HCT116 (cell line): ENCODE results near the gene GRIK1. TPM values are rescaled to one million over a fixed set of nuclear protein-coding genes. Genes with fewer than 3 reads are reported as not detected.

ENCODE experiments used
- ATAC-seq: fragments of 200-7000 bp; cut with Tn5 transposase; 2 replicates; pipeline ENCODE4 v1.9.1; 2020; ENCODE audit warnings: mild to moderate bottlenecking, moderate library complexity
- BruUV-seq: library from RNA; stranded (reverse); fragments of 400-500 nt; replicated peaks from 2 replicates; lab custom pipeline; 2021; lab: Mats Ljungman, UMichigan
- CTCF ChIA-PET: fragments of 300-600 bp; sonication (Branson Sonifier 250); formaldehyde crosslinking; loops from one replicate; lab custom pipeline; 2021; ENCODE audit warnings: antibody characterized with exemption; lab: Charles Lee
- POLR2A ChIA-PET: fragments of 300-600, 350-600 bp; sonication (Branson Sonifier 250); formaldehyde crosslinking; loops from one replicate; lab custom pipeline; 2021; ENCODE audit warnings: antibody characterized with exemption; lab: Charles Lee
- RAD21 ChIA-PET, 2 experiments: fragments of 300-600 bp; sonication (Branson Sonifier 250); formaldehyde crosslinking; loops; one replicate each; lab custom pipeline; 2023; ENCODE audit warnings: low total read pairs in 2 of 2; ENCODE audit not compliant: uncharacterized antibody in 2 of 2, unreplicated experiment in 2 of 2, low non-redundant PET in 1 of 2; lab: Charles Lee
- DNase-seq: peaks from one replicate; pipeline ENCODE4 v3.0.0-alpha.2; 2010; ENCODE audit warnings: low read depth, low spot score
- H2AFZ ChIP-seq: fragments of 200-600 bp; shearing (Covaris generic), sonication (generic); 2 replicates; pipeline ENCODE4 v1.6.1; 2017; ENCODE audit warnings: low read depth, mixed run types, mixed read lengths, antibody characterized with exemption, low read length; ENCODE audit not compliant: poor library complexity, severe bottlenecking
- H3K27ac ChIP-seq: 2 replicates; pipeline ENCODE4 v1.5.1; 2012; ENCODE audit warnings: low read depth, low read length
- H3K27me3 ChIP-seq: fragments of 200-600 bp; sonication (generic); 2 replicates; pipeline ENCODE4 v1.6.1; 2016; ENCODE audit warnings: mixed run types, low read length, mixed read lengths; ENCODE audit not compliant: insufficient read depth
- H3K36me3 ChIP-seq, 2 experiments: fragments of 200-500 bp in 1 of 2; fragments of 200-600 bp in 1 of 2; sonication (Bioruptor generic) in 1 of 2; sonication (generic) in 1 of 2; 2 replicates each; pipeline versions ENCODE4 v1.5.1 to v1.6.1; 2014 to 2016; ENCODE audit warnings: low read length in 2 of 2, inconsistent platforms in 1 of 2, mixed read lengths in 1 of 2, mixed run types in 1 of 2; ENCODE audit not compliant: insufficient read depth in 2 of 2, control insufficient read depth in 1 of 2
- H3K4me1 ChIP-seq, 2 experiments: fragments of 200-600 bp in 1 of 2; sonication (generic) in 1 of 2; 2 replicates each; pipeline versions ENCODE4 v1.5.1 to v1.6.1; 2012 to 2017; ENCODE audit warnings: low read length in 2 of 2, inconsistent platforms in 1 of 2, mild to moderate bottlenecking in 1 of 2, mixed read lengths in 1 of 2, mixed run types in 1 of 2, moderate library complexity in 1 of 2; ENCODE audit not compliant: insufficient read depth in 2 of 2, control insufficient read depth in 1 of 2
- H3K4me2 ChIP-seq: fragments of 200-600 bp; sonication (generic); 2 replicates; pipeline ENCODE4 v1.6.1; 2017; ENCODE audit warnings: mixed run types, low read length, mixed read lengths
- H3K4me3 ChIP-seq, 2 experiments: fragments of 200-600 bp in 1 of 2; sonication (generic) in 1 of 2; replicated peaks in 1 of 2; 2 replicates each; pipeline ENCODE4 v1.5.1; 2011 to 2016; ENCODE audit warnings: low read length in 2 of 2, control low read depth in 1 of 2, low read depth in 1 of 2, mild to moderate bottlenecking in 1 of 2, mixed read lengths in 1 of 2, mixed run types in 1 of 2
- H3K79me2 ChIP-seq: fragments of 200-600 bp; sonication (generic); 2 replicates; pipeline ENCODE4 v1.6.1; 2017; ENCODE audit warnings: mild to moderate bottlenecking, mixed run types, low read length, moderate library complexity, mixed read lengths; ENCODE audit not compliant: insufficient read depth
- H3K9ac ChIP-seq: fragments of 200-600 bp; sonication (generic); 2 replicates; pipeline ENCODE4 v1.6.1; 2016; ENCODE audit warnings: low read length, mixed read lengths
- H3K9me2 ChIP-seq: fragments of 200-600 bp; sonication (generic), shearing (Covaris generic); 2 replicates; pipeline ENCODE4 v1.6.1; 2017; ENCODE audit warnings: mixed run types, mild to moderate bottlenecking, moderate library complexity; ENCODE audit not compliant: insufficient read depth
- H3K9me3 ChIP-seq, 2 experiments: fragments of 200-500 bp in 1 of 2; fragments of 200-600 bp in 1 of 2; sonication (Bioruptor generic) in 1 of 2; sonication (generic) in 1 of 2; 2 replicates each; pipeline ENCODE4 v1.6.1; 2014 to 2017; ENCODE audit warnings: low read length in 2 of 2, mixed read lengths in 2 of 2, inconsistent platforms in 1 of 2, low read depth in 1 of 2, mild to moderate bottlenecking in 1 of 2, mixed run types in 1 of 2, moderate library complexity in 1 of 2; ENCODE audit not compliant: control insufficient read depth in 1 of 2, insufficient read depth in 1 of 2
- H4K20me1 ChIP-seq: fragments of 200-600 bp; sonication (generic), shearing (Covaris generic); 2 replicates; pipeline ENCODE4 v1.6.1; 2017; ENCODE audit warnings: mixed run types, mild to moderate bottlenecking, moderate library complexity; ENCODE audit not compliant: insufficient read depth
- CBX3 ChIP-seq: IDR thresholded peaks from 2 replicates; pipeline ENCODE4 v1.6.1; 2012; ENCODE audit warnings: low read depth
- EGR1 ChIP-seq: IDR thresholded peaks from 2 replicates; pipeline ENCODE4 v1.6.1; 2012; ENCODE audit warnings: low read depth
- EZH2phosphoT487 ChIP-seq: fragments of 200-600 bp; IDR thresholded peaks from 2 replicates; pipeline ENCODE4 v1.6.1; 2018; ENCODE audit warnings: antibody characterized with exemption, borderline replicate concordance
- FOSL1 ChIP-seq: IDR thresholded peaks from 2 replicates; pipeline ENCODE4 v1.6.1; 2012; ENCODE audit warnings: low read depth
- MAX ChIP-seq: IDR thresholded peaks from 2 replicates; pipeline ENCODE4 v1.6.1; 2012
- POLR2A ChIP-seq: IDR thresholded peaks from 2 replicates; pipeline ENCODE4 v1.7.0; 2011; ENCODE audit warnings: borderline replicate concordance; ENCODE audit not compliant: insufficient read depth, insufficient read length; ENCODE audit errors: extremely low read depth
- RAD21 ChIP-seq: IDR thresholded peaks from 2 replicates; pipeline ENCODE4 v1.6.1; 2012; ENCODE audit warnings: low read depth, mild to moderate bottlenecking
- REST ChIP-seq: IDR thresholded peaks from 2 replicates; pipeline ENCODE4 v1.6.1; 2012; ENCODE audit warnings: low read depth
- SIN3A ChIP-seq: IDR thresholded peaks from 2 replicates; pipeline ENCODE4 v1.6.1; 2012; ENCODE audit warnings: low read depth
- SP1 ChIP-seq: IDR thresholded peaks from 2 replicates; pipeline ENCODE4 v1.6.1; 2012; ENCODE audit warnings: low read depth
- SRF ChIP-seq: IDR thresholded peaks from 2 replicates; pipeline ENCODE4 v1.6.1; 2012; ENCODE audit warnings: low read depth
- TCF7L2 ChIP-seq: IDR thresholded peaks from 2 replicates; pipeline ENCODE4 v1.7.0; 2011; ENCODE audit warnings: borderline replicate concordance, inconsistent platforms; ENCODE audit not compliant: insufficient read depth, insufficient read length; ENCODE audit errors: extremely low read depth
- ZFX ChIP-seq: fragments of 450-650 bp; IDR thresholded peaks from 2 replicates; pipeline ENCODE4 v1.6.1; 2017
- ZNF274 ChIP-seq: fragments of 200-500 bp; sonication (Bioruptor generic); IDR thresholded peaks from 2 replicates; pipeline ENCODE4 v1.6.1; 2014; ENCODE audit warnings: mild to moderate bottlenecking, low read depth, low read length, inconsistent platforms
- intact Hi-C: fragments of 100-400 bp; cut with micrococcal nuclease; formaldehyde crosslinking; loops from 2 replicates; pipeline ENCODE4 v1.10.0; 2022
- total RNA-seq: library from RNA; stranded (reverse); gene quantifications from one replicate; pipeline ENCODE4 v1.2.1, GENCODE V29; 2021; ENCODE audit not compliant: unreplicated experiment

The GRIK1 gene
- total RNA-seq, 1 experiment from 2014 or later: not detected

GRCh38 chr21:29645666-29646553 is 293.9 kb downstream of the GRIK1 start:
- H3K9me3 ChIP-seq: peaks cover 0 to 7% of the 10 kb centered on the region in 2 experiments; a peak in 2 of 4 replicates
- no peak overlapping the region for H2AFZ ChIP-seq
- no peaks in the 10 kb centered on the region for H3K4me1 ChIP-seq
- no peak overlapping the region for H3K4me3 ChIP-seq
- H3K27ac ChIP-seq: no peak overlapping the region
- H3K4me2 ChIP-seq: no peak overlapping the region
- H3K9ac ChIP-seq: no peak overlapping the region
- ChIA-PET CTCF (no interaction called here), RAD21 (no interaction called here)
- no peaks in the 10 kb centered on the region for H3K36me3 ChIP-seq
- H4K20me1 ChIP-seq: no peaks in the 10 kb centered on the region
- ATAC-seq (no peak), DNase-seq (no peak)
- intact Hi-C loops: no loop called here
- no peaks in the 10 kb centered on the region for H3K79me2 ChIP-seq
- no peaks in the 10 kb centered on the region for H3K9me2 ChIP-seq
- TF ChIP-seq CBX3 (no peak), RAD21 (no peak), SP1 (no peak), TCF7L2 (no peak)
- TF ChIP-seq, all 23 proteins: peak for 0
- no TSS peak for BruUV-seq
- POLR2A ChIA-PET: no interaction called here
- no peaks in the 10 kb centered on the region for H3K27me3 ChIP-seq

DNA sequence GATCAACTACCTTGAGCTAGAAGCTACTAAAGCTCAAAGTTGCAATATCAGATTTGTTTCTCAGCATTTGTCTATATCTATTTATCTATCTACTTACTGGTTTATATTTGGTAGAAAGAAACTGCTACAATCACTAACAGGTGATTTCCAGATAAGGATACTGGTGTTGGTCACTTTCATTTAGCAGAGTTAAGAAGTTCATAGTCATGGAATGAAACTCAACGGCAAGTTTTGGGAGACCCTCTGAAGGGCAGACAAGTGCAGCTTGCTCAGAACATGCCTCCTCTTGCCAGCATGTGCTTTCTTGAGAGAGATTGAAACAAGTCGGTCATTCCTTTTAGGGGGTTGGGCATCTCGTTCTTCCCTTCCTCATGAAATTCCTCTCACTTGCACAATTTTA is 296.5 kb downstream of the GRIK1 start:
- no peak overlapping the region for H3K4me2 ChIP-seq
- H3K27ac ChIP-seq: no peak overlapping the region
- H3K36me3 ChIP-seq: no peaks in the 10 kb centered on the region
- intact Hi-C loops: no loop called here
- peaks cover 0 to 6% of the 10 kb centered on the region in 2 experiments; a peak in 1 of 4 replicates for H3K9me3 ChIP-seq
- no peak for DNase-seq
- H3K9ac ChIP-seq: no peak overlapping the region
- H3K4me1 ChIP-seq: no peaks in the 10 kb centered on the region
- BruUV-seq: no TSS peak
- no peak overlapping the region for H3K4me3 ChIP-seq
- ChIA-PET CTCF (no interaction called here), POLR2A (no interaction called here), RAD21 (no interaction called here)
- no peaks in the 10 kb centered on the region for H3K79me2 ChIP-seq
- ATAC-seq: no peak
- H2AFZ ChIP-seq: no peak overlapping the region
- H3K9me2 ChIP-seq: no peaks in the 10 kb centered on the region
- no peaks in the 10 kb centered on the region for H4K20me1 ChIP-seq
- no peaks in the 10 kb centered on the region for H3K27me3 ChIP-seq
- TF ChIP-seq SRF (no peak), FOSL1 (no peak), ZNF274 (no peak), MAX (no peak), POLR2A (no peak), ZFX (no peak), SIN3A (no peak), CBX3 (no peak), REST (no peak), EZH2phosphoT487 (no peak), TCF7L2 (no peak), SP1 (no peak), EGR1 (no peak)
